Astrocyte of the cerebellum (primary cell): ENCODE data around the gene C16orf87.
A peak's percentile ranks its signal among the peaks of the same experiment; 100 is the strongest.

ENCODE experiments used
- DNase-seq: peaks from one replicate; pipeline ENCODE4 v3.0.0-alpha.2; 2011; ENCODE audit warnings: low read depth
- H3K4me3 ChIP-seq: 2 replicates; pipeline ENCODE4 v1.5.1; 2011; ENCODE audit warnings: mild to moderate bottlenecking, low read depth, low read length, moderate library complexity
- in situ Hi-C: cut with HindIII; loops from 2 replicates; pipeline ENCODE4 v1.10.0; 2017; ENCODE audit warnings: low sequenced_read_pairs
- TF ChIP-seq, protein P1 (sequence below): IDR thresholded peaks from 2 replicates; pipeline ENCODE4 v1.5.1; 2012; ENCODE audit warnings: low read length, low read depth, moderate library complexity, mild to moderate bottlenecking; ENCODE audit errors: missing control alignments

Gene C16orf87

GRCh38 chr16:46862555-46863447, 31.8 kb upstream of the C16orf87 start:
- DNase-seq, result no peak
- TF ChIP-seq, protein P1, sequence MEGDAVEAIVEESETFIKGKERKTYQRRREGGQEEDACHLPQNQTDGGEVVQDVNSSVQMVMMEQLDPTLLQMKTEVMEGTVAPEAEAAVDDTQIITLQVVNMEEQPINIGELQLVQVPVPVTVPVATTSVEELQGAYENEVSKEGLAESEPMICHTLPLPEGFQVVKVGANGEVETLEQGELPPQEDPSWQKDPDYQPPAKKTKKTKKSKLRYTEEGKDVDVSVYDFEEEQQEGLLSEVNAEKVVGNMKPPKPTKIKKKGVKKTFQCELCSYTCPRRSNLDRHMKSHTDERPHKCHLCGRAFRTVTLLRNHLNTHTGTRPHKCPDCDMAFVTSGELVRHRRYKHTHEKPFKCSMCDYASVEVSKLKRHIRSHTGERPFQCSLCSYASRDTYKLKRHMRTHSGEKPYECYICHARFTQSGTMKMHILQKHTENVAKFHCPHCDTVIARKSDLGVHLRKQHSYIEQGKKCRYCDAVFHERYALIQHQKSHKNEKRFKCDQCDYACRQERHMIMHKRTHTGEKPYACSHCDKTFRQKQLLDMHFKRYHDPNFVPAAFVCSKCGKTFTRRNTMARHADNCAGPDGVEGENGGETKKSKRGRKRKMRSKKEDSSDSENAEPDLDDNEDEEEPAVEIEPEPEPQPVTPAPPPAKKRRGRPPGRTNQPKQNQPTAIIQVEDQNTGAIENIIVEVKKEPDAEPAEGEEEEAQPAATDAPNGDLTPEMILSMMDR, result no peak
- H3K4me3 ChIP-seq, result no peak overlapping the region
- in situ Hi-C loops, result loop anchor here (10.0 kb wide), 1 partner anchor 92 kb away; no protein-coding TSS in a partner anchor

- no peak for DNase-seq
- H3K4me3 ChIP-seq, result no peak overlapping the region
- in situ Hi-C loops, result loop anchor here (10.0 kb wide), 1 partner anchor 95 kb away; no protein-coding TSS in a partner anchor
- TF ChIP-seq, protein P1, result no peak
Measured at GRCh38 chr16:46859719-46860152, 28.8 kb upstream of the C16orf87 start.

GRCh38 chr16:46858151-46858550, 27.2 kb upstream of the C16orf87 start:
- TF ChIP-seq, protein P1, result no peak
- in situ Hi-C loops, result no loop called here
- DNase-seq, result no peak
- no peak overlapping the region for H3K4me3 ChIP-seq

DNA sequence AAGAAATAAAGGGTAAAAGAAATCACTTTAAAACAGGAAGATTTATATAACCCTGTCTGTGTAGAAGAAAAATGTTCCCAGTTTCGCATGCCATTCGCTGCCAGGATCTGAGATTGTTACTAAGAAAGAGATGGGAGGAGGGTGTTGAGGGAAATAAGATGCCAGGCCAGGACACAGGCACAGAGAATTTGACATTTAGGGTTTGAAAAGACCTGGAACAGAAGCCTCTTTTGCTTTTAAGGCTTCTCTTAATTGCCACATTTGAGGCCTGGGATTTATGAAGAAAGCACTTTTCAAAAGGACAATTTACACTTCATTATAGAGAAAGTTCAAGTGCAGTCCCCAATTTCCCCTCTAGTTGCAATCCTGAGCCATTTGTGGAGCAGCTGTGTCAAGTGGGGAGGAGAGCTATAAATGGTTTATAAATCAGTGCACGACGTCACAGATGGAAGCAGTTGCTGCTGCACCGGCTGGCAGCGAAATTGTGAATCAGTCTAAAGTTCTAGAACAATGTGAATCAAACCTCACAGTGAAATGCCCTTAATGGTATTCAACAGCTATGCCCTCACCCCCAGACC, 26.5 kb upstream of the C16orf87 start:
- peak; percentile 34 for DNase-seq
- TF ChIP-seq, protein P1, result peak; percentile 55
- in situ Hi-C loops, result no loop called here
- H3K4me3 ChIP-seq, result no peak overlapping the region

GRCh38 chr16:46855389-46855788, 24.4 kb upstream of the C16orf87 start:
- no peak for DNase-seq
- TF ChIP-seq, protein P1, result no peak
- in situ Hi-C loops, result no loop called here
- H3K4me3 ChIP-seq, result no peak overlapping the region

DNA sequence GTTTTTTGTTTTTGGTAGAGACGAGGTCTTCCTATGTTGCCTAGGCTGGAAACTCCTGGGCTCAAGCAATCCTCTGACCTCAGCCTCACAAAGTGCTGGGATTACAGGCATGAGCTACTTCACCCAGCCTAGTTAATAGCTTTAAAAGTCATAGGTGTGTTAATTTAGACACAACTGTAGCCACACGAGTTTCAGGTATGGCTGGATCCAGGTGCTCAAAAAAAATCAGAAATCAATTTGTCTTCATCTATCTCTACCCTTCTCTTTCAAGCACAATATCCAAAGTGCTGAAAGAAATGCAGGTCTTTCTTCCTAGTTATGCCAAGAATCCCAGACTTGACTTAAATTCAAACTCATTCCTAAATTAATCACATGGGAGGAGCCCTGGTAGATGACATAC, 23.9 kb upstream of the C16orf87 start:
- in situ Hi-C loops, result no loop called here
- DNase-seq, result no peak
- TF ChIP-seq, protein P1, result no peak
- H3K4me3 ChIP-seq, result no peak overlapping the region
